NCI-H2081 treated with DMSO at 0.1 percent for 48 hours (cell line): Measurements from ENCODE around the gene LRRC55.

Source experiments
- DNase-seq: peaks from one replicate; lab custom pipeline; 2025; lab: John Stamatoyannopoulos, UW

LRRC55 gene

DNA sequence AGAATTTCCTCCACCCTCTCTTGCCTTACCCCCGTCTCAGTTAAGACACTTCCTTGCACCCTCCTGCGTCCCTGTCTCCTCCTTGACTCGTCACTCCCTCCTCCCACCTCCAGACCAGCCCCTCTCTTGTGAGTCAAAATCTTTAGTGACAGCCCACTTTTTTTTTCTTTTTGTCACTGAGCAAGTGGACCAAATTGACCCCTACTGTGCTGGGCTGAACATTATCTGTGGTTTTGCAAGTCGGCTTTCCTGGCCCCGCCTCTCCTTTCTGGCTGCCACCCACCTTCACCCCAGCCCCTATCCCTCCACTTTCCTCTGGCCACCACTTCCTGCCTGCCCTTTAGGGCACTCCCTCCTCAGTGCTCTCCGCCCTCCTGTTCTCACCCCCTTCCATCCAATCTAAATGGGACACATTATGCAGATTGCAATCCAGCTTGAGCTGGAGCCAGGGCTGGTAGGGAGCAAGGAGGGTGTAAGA lies 55.5 kb downstream of the LRRC55 start, which contains the start of gene APLNR:
Gene APLNR, minus strand, starts transcription at position 47 of the 478 bp plus-strand sequence. CDS start 246 bp downstream, outside the sequence.
- DNase-seq = no peak

GRCh38 chr11:57239348-57239747 lies 57.6 kb downstream of the LRRC55 start:
- no peak for DNase-seq

GRCh38 chr11:57240007-57240406 lies 58.3 kb downstream of the LRRC55 start:
- no peak for DNase-seq

- no peak for DNase-seq
Observed at GRCh38 chr11:57240757-57241156, 59.0 kb downstream of the LRRC55 start.
